Measurements from ENCODE around the gene CD81. TPM values are rescaled to one million over a fixed set of nuclear protein-coding genes. Genes with fewer than 3 reads are reported as not detected.
"Not testable (repeated sequence)": the region's sequence is repeated elsewhere in the genome, so short reads cannot be mapped to it uniquely, and the experiment has no call there.

Gene CD81
- total RNA-seq, 1 donor from 2014 or later, result 441 TPM

DNA sequence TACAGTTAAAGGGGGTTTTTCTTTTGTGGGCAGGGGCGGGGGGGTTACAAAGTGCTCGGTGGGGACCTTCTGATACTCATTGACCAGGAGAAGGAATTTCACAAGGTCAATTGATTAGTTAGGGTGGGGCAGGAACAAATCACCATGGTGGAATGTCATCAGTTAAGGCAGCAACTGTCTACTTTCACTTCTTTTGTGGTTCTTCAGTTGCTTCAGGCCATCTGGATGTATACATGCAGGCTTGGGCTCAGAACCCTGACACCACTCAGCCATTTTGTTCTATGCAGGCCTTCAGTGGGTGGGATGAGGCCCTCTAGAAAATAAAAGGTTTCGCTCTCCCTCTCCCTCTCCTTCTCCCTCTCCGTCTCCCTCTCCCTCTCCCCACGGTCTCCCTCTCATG, 45.7 kb upstream of the CD81 start:
- Mint-ChIP-seq H3K27ac (ENCODE audit: unreplicated experiment) (no peak overlapping the region), H3K4me1 (ENCODE audit: low read depth) (no peaks in the 10 kb centered on the region), H3K9me3 (ENCODE audit: low read depth) (peaks cover 5% of the 10 kb centered on the region), H3K4me3 (ENCODE audit: unreplicated experiment) (no peak overlapping the region), H3K36me3 (ENCODE audit: low read depth) (peaks cover 5% of the 10 kb centered on the region), H3K27me3 (ENCODE audit: low read depth) (no peaks in the 10 kb centered on the region)
- no peak for DNase-seq (ENCODE audit: low spot score)
- TF ChIP-seq, protein P1, sequence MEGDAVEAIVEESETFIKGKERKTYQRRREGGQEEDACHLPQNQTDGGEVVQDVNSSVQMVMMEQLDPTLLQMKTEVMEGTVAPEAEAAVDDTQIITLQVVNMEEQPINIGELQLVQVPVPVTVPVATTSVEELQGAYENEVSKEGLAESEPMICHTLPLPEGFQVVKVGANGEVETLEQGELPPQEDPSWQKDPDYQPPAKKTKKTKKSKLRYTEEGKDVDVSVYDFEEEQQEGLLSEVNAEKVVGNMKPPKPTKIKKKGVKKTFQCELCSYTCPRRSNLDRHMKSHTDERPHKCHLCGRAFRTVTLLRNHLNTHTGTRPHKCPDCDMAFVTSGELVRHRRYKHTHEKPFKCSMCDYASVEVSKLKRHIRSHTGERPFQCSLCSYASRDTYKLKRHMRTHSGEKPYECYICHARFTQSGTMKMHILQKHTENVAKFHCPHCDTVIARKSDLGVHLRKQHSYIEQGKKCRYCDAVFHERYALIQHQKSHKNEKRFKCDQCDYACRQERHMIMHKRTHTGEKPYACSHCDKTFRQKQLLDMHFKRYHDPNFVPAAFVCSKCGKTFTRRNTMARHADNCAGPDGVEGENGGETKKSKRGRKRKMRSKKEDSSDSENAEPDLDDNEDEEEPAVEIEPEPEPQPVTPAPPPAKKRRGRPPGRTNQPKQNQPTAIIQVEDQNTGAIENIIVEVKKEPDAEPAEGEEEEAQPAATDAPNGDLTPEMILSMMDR (IDR thresholded peaks at IDR 0.05), result no peak

DNA sequence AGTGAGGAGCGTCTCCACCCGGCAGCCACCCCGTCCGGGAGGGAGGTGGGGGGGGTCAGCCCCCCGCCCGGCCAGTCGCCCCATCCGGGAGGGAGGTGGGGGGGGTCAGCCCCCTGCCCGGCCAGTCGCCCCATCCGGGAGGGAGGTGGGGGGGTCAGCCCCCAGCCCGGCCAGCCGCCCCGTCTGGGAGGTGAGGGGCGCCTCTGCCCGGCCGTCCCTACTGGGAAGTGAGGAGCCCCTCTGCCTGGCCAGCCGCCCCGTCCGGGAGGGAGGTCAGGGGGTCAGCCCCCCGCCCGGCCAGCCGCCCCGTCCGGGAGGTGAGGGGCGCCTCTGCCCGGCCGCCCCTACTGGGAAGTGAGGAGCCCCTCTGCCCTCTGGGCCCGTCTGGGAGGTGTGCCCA, 44.5 kb upstream of the CD81 start:
- not testable (repeated sequence) for H3K4me3 Mint-ChIP-seq (ENCODE audit: unreplicated experiment); H3K9me3 Mint-ChIP-seq (ENCODE audit: low read depth); H3K36me3 Mint-ChIP-seq (ENCODE audit: low read depth); H3K27me3 Mint-ChIP-seq (ENCODE audit: low read depth); H3K27ac Mint-ChIP-seq (ENCODE audit: unreplicated experiment); DNase-seq (ENCODE audit: low spot score); H3K4me1 Mint-ChIP-seq (ENCODE audit: low read depth)

DNA sequence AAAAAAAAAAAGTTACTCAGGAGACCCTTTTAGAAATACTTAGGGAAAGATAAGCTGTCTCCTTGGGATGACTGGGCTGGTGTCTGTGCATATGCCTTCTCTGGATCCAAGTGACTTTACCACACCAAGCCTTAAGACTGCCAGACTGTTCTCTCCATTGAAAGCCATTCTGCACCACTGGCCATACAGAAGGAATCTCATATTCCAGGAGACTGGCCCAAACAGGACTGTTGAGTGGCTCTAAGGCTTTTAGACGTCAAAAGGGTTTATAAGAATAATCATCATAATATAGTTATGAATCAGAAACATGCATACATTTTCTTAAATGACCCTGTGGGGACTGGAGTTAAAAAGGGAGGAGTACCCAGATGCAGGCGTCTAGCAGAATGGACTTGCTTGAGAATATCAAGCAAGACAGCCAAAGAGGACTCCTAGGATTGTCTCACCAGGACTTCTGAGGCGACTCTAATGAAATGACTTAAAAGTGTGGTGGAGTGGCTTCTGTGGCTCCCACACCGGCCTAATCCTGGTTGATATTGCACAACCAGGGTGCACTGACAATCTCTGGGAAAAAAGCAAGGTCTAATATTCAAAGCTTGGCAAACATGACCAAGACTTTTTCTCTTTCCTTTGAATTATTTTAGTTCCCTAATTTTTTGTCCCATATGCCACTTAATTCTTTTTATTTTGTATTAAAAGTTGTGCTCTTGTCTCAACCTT, 43.5 kb upstream of the CD81 start:
- DNase-seq (ENCODE audit: low spot score); H3K36me3 Mint-ChIP-seq (ENCODE audit: low read depth); H3K27ac Mint-ChIP-seq (ENCODE audit: unreplicated experiment); H3K27me3 Mint-ChIP-seq (ENCODE audit: low read depth); H3K4me3 Mint-ChIP-seq (ENCODE audit: unreplicated experiment); H3K9me3 Mint-ChIP-seq (ENCODE audit: low read depth); H3K4me1 Mint-ChIP-seq (ENCODE audit: low read depth): not testable (repeated sequence)

DNA sequence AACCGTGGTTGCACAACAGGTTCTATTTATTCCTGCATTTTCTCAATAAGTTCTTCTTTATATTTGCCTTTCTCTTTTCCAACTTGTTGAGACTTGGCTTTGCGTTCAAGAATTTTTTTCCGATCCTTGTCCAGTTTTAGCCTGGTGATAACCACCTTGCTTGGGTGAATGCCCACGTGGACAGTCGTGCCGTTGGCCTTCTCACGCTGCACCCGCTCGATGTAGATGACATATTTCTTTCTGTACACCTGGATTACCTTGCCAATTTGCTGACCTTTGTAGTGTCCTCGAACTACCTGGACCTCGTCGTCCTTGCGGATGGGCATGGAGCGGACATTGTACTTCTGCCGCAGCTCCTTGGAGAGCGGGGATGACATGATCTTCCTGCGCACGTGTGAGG, 41.8 kb upstream of the CD81 start:
- not testable (repeated sequence) for H3K27ac Mint-ChIP-seq (ENCODE audit: unreplicated experiment); H3K4me1 Mint-ChIP-seq (ENCODE audit: low read depth); H3K9me3 Mint-ChIP-seq (ENCODE audit: low read depth); H3K36me3 Mint-ChIP-seq (ENCODE audit: low read depth); H3K4me3 Mint-ChIP-seq (ENCODE audit: unreplicated experiment); DNase-seq (ENCODE audit: low spot score)
- H3K27me3 Mint-ChIP-seq (ENCODE audit: low read depth), result peaks cover 13% of the 10 kb centered on the region

DNA sequence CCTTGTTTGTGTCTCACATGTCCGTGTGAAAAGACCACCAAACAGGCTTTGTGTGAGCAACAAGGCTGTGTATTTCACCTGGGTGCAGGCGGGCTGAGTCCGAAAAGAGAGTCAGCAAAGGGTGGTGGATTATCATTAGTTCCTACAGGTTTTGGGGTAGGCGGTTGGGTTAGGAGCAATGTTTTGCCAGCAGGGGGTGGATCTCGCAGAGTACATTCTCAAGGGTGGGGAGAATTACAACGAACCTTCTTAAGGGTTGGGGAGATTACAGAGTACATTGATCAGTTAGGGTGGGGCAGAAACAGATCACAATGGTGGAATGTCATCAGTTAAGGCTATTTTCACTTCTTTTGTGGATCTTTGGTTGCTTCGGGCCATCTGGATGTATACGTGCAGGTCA, 38.4 kb upstream of the CD81 start:
- not testable (repeated sequence) for H3K36me3 Mint-ChIP-seq (ENCODE audit: low read depth); H3K27ac Mint-ChIP-seq (ENCODE audit: unreplicated experiment); DNase-seq (ENCODE audit: low spot score); H3K4me3 Mint-ChIP-seq (ENCODE audit: unreplicated experiment); H3K4me1 Mint-ChIP-seq (ENCODE audit: low read depth); H3K9me3 Mint-ChIP-seq (ENCODE audit: low read depth)
- peaks cover 13% of the 10 kb centered on the region for H3K27me3 Mint-ChIP-seq (ENCODE audit: low read depth)

DNA sequence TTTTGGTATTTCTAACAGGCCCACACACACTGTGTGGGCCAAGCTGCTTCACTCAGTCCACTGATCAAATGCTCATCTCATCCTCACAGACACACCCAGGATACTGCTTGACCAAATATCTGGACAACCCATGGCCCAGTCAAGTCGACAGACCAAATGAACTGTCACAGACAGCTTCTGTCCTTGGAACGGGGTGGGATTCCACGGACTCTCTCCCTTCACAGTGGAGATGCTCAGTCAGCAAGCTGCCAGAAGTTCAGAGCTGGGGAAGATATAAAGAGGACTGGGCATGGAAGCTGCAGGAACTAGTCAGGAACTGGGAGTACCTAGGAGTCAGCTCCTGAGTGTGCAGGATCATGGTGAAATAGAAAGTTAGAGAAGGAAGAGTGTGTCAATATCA, 34.6 kb upstream of the CD81 start:
- Mint-ChIP-seq H3K9me3 (ENCODE audit: low read depth) (no peaks in the 10 kb centered on the region), H3K36me3 (ENCODE audit: low read depth) (peaks cover 7% of the 10 kb centered on the region), H3K27me3 (ENCODE audit: low read depth) (peaks cover 8% of the 10 kb centered on the region), H3K4me1 (ENCODE audit: low read depth) (no peaks in the 10 kb centered on the region), H3K4me3 (ENCODE audit: unreplicated experiment) (no peak overlapping the region), H3K27ac (ENCODE audit: unreplicated experiment) (no peak overlapping the region)
- no peak for DNase-seq (ENCODE audit: low spot score)
- TF ChIP-seq, protein P1 (IDR thresholded peaks at IDR 0.05), result no peak

DNA sequence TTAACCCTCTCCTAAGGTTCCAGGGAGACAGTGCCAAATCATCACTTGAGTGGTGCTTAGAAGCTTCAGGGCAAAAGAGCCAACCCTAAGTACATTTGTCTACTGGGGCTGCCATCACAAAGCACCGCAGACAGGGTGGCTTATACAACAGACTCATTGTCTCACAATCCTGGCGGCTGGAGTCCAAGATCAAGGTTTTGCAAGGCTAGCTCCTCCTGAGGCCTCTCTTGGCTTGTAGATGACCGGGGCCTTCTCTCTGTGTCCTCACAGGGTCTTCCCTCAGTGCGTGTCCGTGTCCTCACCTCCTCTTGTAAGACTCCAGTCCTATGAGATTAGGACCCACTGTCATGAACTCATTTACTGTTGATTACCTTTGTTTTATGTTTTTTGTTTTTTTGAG, 34.1 kb upstream of the CD81 start:
- no peaks in the 10 kb centered on the region for H3K9me3 Mint-ChIP-seq (ENCODE audit: low read depth)
- no peak for DNase-seq (ENCODE audit: low spot score)
- H3K27me3 Mint-ChIP-seq (ENCODE audit: low read depth), result peaks cover 5% of the 10 kb centered on the region
- H3K4me3 Mint-ChIP-seq (ENCODE audit: unreplicated experiment), result no peak overlapping the region
- TF ChIP-seq, protein P1 (IDR thresholded peaks at IDR 0.05), result no peak
- no peak overlapping the region for H3K27ac Mint-ChIP-seq (ENCODE audit: unreplicated experiment)
- H3K4me1 Mint-ChIP-seq (ENCODE audit: low read depth), result no peaks in the 10 kb centered on the region
- peaks cover 7% of the 10 kb centered on the region for H3K36me3 Mint-ChIP-seq (ENCODE audit: low read depth)

Data from chondrocyte (in vitro differentiated cells).